Sigmoid colon (tissue), 7 donors: ENCODE data around the gene RPGRIP1. TPM values are rescaled to one million over a fixed set of nuclear protein-coding genes. Genes with fewer than 3 reads are reported as not detected.
A peak's percentile ranks its signal among the peaks of the same experiment; 100 is the strongest.

ENCODE experiments used
- DNase-seq: peaks from one replicate; pipeline ENCODE4 v3.0.0-alpha.2; 2019
- H3K27ac ChIP-seq, 4 donors: fragments of 200-600 bp; sonication (generic); one replicate each; pipeline ENCODE4 v1.5.1; 2016 to 2019; ENCODE audit warnings: mild to moderate bottlenecking in 1 of 4
- H3K27me3 ChIP-seq, 3 donors: fragments of 200-600 bp; sonication (generic); one replicate each; pipeline ENCODE4 v1.5.1; 2019; ENCODE audit warnings: mild to moderate bottlenecking in 1 of 3
- H3K36me3 ChIP-seq, 4 donors: fragments of 200-600 bp; sonication (generic); one replicate each; pipeline ENCODE4 v1.5.1; 2016 to 2019
- H3K4me1 ChIP-seq, 4 donors: fragments of 200-600 bp; sonication (generic); one replicate each; pipeline ENCODE4 v1.5.1; 2017 to 2019
- H3K4me3 ChIP-seq, 4 donors: fragments of 200-600 bp; sonication (generic); one replicate each; pipeline ENCODE4 v1.5.1; 2017 to 2019; ENCODE audit warnings: mild to moderate bottlenecking in 2 of 4, moderate library complexity in 1 of 4
- H3K9me3 ChIP-seq, 4 donors: fragments of 200-600 bp in 3 of 4; sonication (generic) in 3 of 4; one replicate each; pipeline versions ENCODE4 v1.5.1 to v1.6.1; 2013 to 2019
- EP300 ChIP-seq, 4 donors: sonication (generic); formaldehyde crosslinking; IDR thresholded peaks; one replicate each; pipeline ENCODE4 v1.6.1; 2017; ENCODE audit warnings: antibody characterized with exemption in 4 of 4
- POLR2A ChIP-seq, 2 donors: fragments of 450-650 bp; IDR thresholded peaks; one replicate each; pipeline ENCODE4 v1.6.1; 2016; ENCODE audit warnings: antibody characterized with exemption in 2 of 2, mild to moderate bottlenecking in 2 of 2, moderate library complexity in 2 of 2
- POLR2AphosphoS5 ChIP-seq, 4 donors: sonication (generic); formaldehyde crosslinking; IDR thresholded peaks; one replicate each; pipeline ENCODE4 v1.6.1; 2017; ENCODE audit warnings: antibody characterized with exemption in 4 of 4
- WGBS, 2 donors: extraction: QIAGEN DNeasy Blood & Tissue Kit; methylation state at CpG; one replicate each; pipeline ENCODE4 v1.1.7; 2013; 5-methylcytosine and 5-hydroxymethylcytosine counted together
- intact Hi-C: fragments of 100-400 bp; cut with DNase I; formaldehyde crosslinking; loops from one replicate; pipeline ENCODE4 v1.15.1; 2023
- polyA plus RNA-seq, 3 donors: library from polyadenylated mRNA; stranded (reverse); fragments of 200-250 nt; gene quantifications; one replicate each; pipeline ENCODE4 v1.2.3, GENCODE V29; 2013
- total RNA-seq, 4 donors: library from RNA; depleted of rRNA; stranded (reverse); fragments of >200 nt; gene quantifications; one replicate each; pipeline ENCODE4 v1.1.0, GENCODE V29; 2016
- TF ChIP-seq, protein P1 (sequence below), 4 experiments: fragments of 450-650 bp in 3 of 4; fragments of 200-600 bp in 1 of 4; IDR thresholded peaks; one replicate each; pipeline ENCODE4 v1.5.1; 2016 to 2019; ENCODE audit warnings: antibody characterized with exemption in 4 of 4, mild to moderate bottlenecking in 3 of 4, moderate library complexity in 2 of 4
- donor health status: healthy with polysubstance abuse.
- donor health status: Bipolar disorder and iron deficiency.
- donor health status: healthy.

RPGRIP1 gene
- total and polyA plus RNA-seq, 7 donors, result 0.25 to 0.60 (median 0.37) TPM; not detected in 3

DNA sequence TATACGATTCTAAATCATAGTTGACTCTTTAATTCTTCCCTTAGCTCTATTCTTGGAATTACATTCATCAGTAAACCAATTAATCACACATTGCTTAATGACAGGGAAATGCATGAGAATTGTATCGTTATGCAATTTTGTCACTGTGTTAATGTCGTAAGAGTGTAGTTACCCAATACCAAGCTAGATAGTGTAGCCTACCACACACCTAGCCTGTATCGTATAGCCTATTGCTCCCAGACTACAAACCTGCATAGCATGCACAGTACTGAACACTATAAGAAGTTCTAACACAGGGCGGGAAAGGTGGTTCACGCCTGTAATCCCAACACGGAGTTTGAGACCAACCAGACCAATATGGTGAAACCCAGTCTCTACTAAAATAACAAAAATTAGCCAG, 35.3 kb upstream of the RPGRIP1 start:
- Histone ChIP-seq H3K4me3 (no peak overlapping the region), H3K27me3 (no peaks in the 10 kb centered on the region), H3K4me1 (peaks cover 0 to 36% (median 28%) of the 10 kb centered on the region in 4 donors), H3K9me3 (no peaks in the 10 kb centered on the region), H3K27ac (no peak overlapping the region), H3K36me3 (peaks cover 0 to 21% (median 6%) of the 10 kb centered on the region in 4 donors)
- TF ChIP-seq POLR2A (IDR thresholded peaks at IDR 0.05) (no peak), EP300 (IDR thresholded peaks at IDR 0.05) (no peak), POLR2AphosphoS5 (IDR thresholded peaks at IDR 0.05) (peak in 1 of 4 donors; percentile 7)
- TF ChIP-seq, protein P1, sequence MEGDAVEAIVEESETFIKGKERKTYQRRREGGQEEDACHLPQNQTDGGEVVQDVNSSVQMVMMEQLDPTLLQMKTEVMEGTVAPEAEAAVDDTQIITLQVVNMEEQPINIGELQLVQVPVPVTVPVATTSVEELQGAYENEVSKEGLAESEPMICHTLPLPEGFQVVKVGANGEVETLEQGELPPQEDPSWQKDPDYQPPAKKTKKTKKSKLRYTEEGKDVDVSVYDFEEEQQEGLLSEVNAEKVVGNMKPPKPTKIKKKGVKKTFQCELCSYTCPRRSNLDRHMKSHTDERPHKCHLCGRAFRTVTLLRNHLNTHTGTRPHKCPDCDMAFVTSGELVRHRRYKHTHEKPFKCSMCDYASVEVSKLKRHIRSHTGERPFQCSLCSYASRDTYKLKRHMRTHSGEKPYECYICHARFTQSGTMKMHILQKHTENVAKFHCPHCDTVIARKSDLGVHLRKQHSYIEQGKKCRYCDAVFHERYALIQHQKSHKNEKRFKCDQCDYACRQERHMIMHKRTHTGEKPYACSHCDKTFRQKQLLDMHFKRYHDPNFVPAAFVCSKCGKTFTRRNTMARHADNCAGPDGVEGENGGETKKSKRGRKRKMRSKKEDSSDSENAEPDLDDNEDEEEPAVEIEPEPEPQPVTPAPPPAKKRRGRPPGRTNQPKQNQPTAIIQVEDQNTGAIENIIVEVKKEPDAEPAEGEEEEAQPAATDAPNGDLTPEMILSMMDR (IDR thresholded peaks at IDR 0.05), result no peak
- DNase-seq, result no peak
- WGBS, 2 donors, result 83 to 88% methylated on average over 7 of the region's 7 CpGs
- intact Hi-C loops, result no loop called here

DNA sequence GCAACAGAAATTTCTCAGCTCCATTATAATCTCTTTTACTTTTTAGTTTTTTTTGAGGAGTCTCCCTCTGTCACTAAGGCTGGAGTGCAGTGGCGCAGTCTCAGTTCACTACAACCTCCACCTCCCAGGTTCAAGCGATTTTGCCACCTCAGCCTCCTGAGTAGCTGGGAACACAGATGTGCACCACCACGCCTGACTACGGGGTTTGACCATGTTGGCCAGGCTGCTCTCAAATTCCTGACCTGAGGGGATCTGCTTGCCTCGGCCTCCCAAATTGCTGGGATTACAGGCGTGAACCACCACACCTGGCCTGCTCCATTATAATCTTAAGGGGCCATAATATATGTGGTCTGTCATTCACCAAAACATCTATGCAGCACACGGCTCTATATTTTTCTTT, 34.1 kb upstream of the RPGRIP1 start:
- 91 to 94% methylated on average over 7 of the region's 7 CpGs for WGBS, 2 donors
- DNase-seq, result no peak

DNA sequence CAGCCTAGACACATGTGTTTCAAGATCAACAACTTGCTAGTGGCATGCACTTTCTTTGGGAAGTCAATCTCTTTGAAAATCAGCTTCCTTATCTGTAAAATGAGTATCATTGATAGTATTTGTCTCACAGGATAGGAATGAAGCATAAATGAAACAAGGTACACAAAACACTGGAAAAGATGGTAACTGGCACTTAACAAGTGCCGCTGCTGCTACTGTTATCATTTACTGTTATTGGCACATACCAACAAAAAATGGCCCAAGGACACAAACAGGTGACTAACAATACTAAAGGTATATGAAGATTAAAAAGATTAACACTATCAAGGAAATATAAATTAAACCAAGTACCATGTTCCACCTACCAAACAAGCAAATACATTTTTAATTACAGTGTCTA, 31.5 kb upstream of the RPGRIP1 start:
- no peak overlapping the region for H3K4me3 ChIP-seq
- intact Hi-C loops, result no loop called here
- H3K27ac ChIP-seq, result no peak overlapping the region
- DNase-seq, result no peak
- H3K9me3 ChIP-seq, result no peaks in the 10 kb centered on the region
- no peak for TF ChIP-seq POLR2A (IDR thresholded peaks at IDR 0.05)
- TF ChIP-seq EP300 (IDR thresholded peaks at IDR 0.05), result no peak
- TF ChIP-seq POLR2AphosphoS5 (IDR thresholded peaks at IDR 0.05), result no peak
- TF ChIP-seq, protein P1 (IDR thresholded peaks at IDR 0.05), result no peak
- WGBS, 2 donors, result 97 to 98% methylated on average over 1 of the region's 1 CpG
- H3K27me3 ChIP-seq, result no peaks in the 10 kb centered on the region
- peaks cover 0 to 26% (median 17%) of the 10 kb centered on the region in 4 donors for H3K4me1 ChIP-seq
- H3K36me3 ChIP-seq, result peaks cover 4 to 54% (median 11%) of the 10 kb centered on the region in 4 donors

More for the DNA sequence above, 34.1 kb upstream of the RPGRIP1 start:
- no peak for TF ChIP-seq POLR2AphosphoS5 (IDR thresholded peaks at IDR 0.05)
- H3K9me3 ChIP-seq, result no peaks in the 10 kb centered on the region
- no peak overlapping the region for H3K4me3 ChIP-seq
- peaks cover 0 to 26% (median 20%) of the 10 kb centered on the region in 4 donors for H3K4me1 ChIP-seq
- H3K36me3 ChIP-seq, result peaks cover 3 to 34% (median 10%) of the 10 kb centered on the region in 4 donors
- intact Hi-C loops, result no loop called here
- no peak overlapping the region for H3K27ac ChIP-seq
- H3K27me3 ChIP-seq, result no peaks in the 10 kb centered on the region

DNA sequence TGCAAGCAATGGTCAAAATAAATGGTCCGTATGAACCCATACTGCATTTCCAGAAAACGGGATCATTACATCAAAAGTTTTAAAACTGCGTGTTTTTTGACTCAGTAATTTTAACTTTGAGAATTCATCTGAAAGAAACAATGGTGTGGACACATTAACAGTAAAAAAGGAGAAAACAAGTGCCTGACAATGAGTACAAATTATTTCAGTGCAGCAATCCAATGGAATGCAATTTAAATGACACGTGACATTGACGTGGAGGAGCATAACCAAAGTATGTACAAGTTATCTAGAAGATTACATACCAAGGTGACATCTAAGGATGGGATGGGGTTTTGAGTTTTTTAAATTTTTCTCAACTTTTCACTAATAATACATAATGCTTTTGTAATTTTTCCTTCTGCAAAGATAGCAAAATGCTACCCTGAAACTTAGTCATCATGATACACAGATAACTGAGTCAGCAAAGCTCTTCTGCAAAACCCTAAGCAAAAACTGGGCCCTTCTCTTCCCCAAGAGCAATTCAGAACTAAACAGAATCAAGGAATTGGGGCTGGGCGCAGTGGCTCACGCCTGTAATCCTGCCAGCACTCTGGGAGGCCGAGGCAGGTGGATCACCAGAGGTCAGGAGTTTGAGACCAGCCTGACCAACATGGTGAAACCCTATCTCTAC, 31.0 kb upstream of the RPGRIP1 start:
- Histone ChIP-seq H3K9me3 (no peaks in the 10 kb centered on the region), H3K4me1 (peaks cover 0 to 26% (median 17%) of the 10 kb centered on the region in 4 donors), H3K4me3 (no peak overlapping the region), H3K27ac (no peak overlapping the region), H3K27me3 (no peaks in the 10 kb centered on the region), H3K36me3 (peaks cover 4 to 57% (median 11%) of the 10 kb centered on the region in 4 donors)
- intact Hi-C loops, result no loop called here
- DNase-seq, result no peak
- TF ChIP-seq, protein P1 (IDR thresholded peaks at IDR 0.05), result no peak
- TF ChIP-seq EP300 (IDR thresholded peaks at IDR 0.05) (no peak), POLR2AphosphoS5 (IDR thresholded peaks at IDR 0.05) (no peak), POLR2A (IDR thresholded peaks at IDR 0.05) (no peak)
- WGBS, 2 donors, result 92 to 94% methylated on average over 8 of the region's 8 CpGs

DNA sequence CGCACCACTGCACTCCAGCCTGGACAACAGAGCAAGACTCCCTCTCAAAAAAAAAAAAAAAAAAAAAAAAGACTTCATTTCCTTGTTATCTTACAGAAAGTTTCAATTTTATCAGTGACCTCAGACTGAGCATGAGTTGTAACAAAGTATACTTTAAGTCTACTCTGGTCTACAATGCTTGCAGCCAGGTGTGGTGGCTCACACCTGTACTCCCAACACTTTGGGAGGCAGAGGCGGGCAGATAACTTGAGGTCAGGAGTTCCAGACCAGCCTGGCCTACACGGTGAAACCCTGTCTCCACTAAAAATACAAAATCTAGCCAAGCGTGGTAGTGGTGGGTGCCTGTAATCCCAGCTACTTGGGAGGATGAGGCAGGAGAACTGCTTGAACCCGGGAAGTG, 28.7 kb upstream of the RPGRIP1 start:
- Histone ChIP-seq H3K4me3 (no peak overlapping the region), H3K36me3 (peaks cover 4 to 56% (median 9%) of the 10 kb centered on the region in 4 donors), H3K4me1 (peaks cover 0 to 39% (median 27%) of the 10 kb centered on the region in 4 donors), H3K27ac (no peak overlapping the region), H3K9me3 (no peaks in the 10 kb centered on the region), H3K27me3 (no peaks in the 10 kb centered on the region)
- TF ChIP-seq POLR2AphosphoS5 (IDR thresholded peaks at IDR 0.05), result no peak
- TF ChIP-seq, protein P1 (IDR thresholded peaks at IDR 0.05), result no peak
- no peak for TF ChIP-seq EP300 (IDR thresholded peaks at IDR 0.05)
- no peak for TF ChIP-seq POLR2A (IDR thresholded peaks at IDR 0.05)
- WGBS, 2 donors, result 93 to 96% methylated on average over 5 of the region's 5 CpGs
- DNase-seq, result no peak
- intact Hi-C loops, result no loop called here
